Neural cell (in vitro differentiated cells): ENCODE measurements around the gene MERTK.

Experiments
- EP300 ChIP-seq: fragments of 450-650 bp; conservative IDR thresholded peaks from 2 replicates; pipeline ENCODE4 v1.6.1; 2014; ENCODE audit warnings: antibody characterized with exemption, mild to moderate bottlenecking, moderate library complexity; ENCODE audit not compliant: poor library complexity, severe bottlenecking
- EZH2 ChIP-seq: fragments of 200-600, 300-800 bp; shearing (Covaris generic), sonication (generic); IDR thresholded peaks from 2 replicates; pipeline ENCODE4 v1.6.1; 2014; ENCODE audit warnings: antibody characterized with exemption, low read length, borderline replicate concordance, mild to moderate bottlenecking; ENCODE audit not compliant: insufficient read depth, poor library complexity, severe bottlenecking
- MXI1 ChIP-seq: fragments of 450-650 bp; conservative IDR thresholded peaks from 2 replicates; pipeline ENCODE4 v1.6.1; 2014; ENCODE audit warnings: antibody characterized with exemption, mild to moderate bottlenecking; ENCODE audit not compliant: poor library complexity, severe bottlenecking
- POLR2AphosphoS5 ChIP-seq: IDR thresholded peaks from 2 replicates; pipeline ENCODE4 v1.6.1; 2012
- RAD21 ChIP-seq: fragments of 450-650 bp; conservative IDR thresholded peaks from 2 replicates; pipeline ENCODE4 v1.6.1; 2014; ENCODE audit warnings: antibody characterized with exemption, mild to moderate bottlenecking, moderate library complexity
- SMC3 ChIP-seq: fragments of 450-650 bp; conservative IDR thresholded peaks from 2 replicates; pipeline ENCODE4 v1.6.1; 2014; ENCODE audit warnings: antibody characterized with exemption, mild to moderate bottlenecking, moderate library complexity; ENCODE audit not compliant: poor library complexity
- TAF1 ChIP-seq: IDR thresholded peaks from 2 replicates; pipeline ENCODE4 v1.6.1; 2012; ENCODE audit warnings: low read depth
- TF ChIP-seq, protein P1 (sequence below): fragments of 450-650 bp; IDR thresholded peaks from 2 replicates; pipeline ENCODE4 v1.5.1; 2014; ENCODE audit warnings: antibody characterized with exemption, mild to moderate bottlenecking, moderate library complexity; ENCODE audit not compliant: poor library complexity, severe bottlenecking
- TF ChIP-seq, protein P2 (sequence below): IDR thresholded peaks from 2 replicates; pipeline ENCODE4 v1.6.1; 2012; ENCODE audit warnings: borderline replicate concordance

DNA sequence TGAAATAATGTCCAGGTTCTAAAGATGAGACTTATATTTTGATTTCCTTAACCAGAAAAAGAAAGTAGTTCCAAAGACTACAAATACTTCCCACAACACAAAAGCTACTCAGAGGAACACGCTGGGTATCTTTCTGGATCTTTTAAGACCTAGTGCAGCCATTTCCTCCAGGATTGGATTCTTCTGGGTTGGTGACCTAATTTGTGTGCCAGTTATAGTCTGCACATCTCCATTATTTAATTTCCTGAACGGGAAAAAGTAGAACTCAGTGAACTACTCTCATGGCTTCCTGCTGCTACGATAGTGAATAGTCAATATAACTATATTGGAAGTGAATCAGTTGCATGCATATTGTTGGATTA lies 158.2 kb downstream of the MERTK start:
- TF ChIP-seq RAD21, result no peak
- TF ChIP-seq EP300, result no peak
- TF ChIP-seq EZH2, result no peak
- no peak for TF ChIP-seq POLR2AphosphoS5
- TF ChIP-seq, protein P1, sequence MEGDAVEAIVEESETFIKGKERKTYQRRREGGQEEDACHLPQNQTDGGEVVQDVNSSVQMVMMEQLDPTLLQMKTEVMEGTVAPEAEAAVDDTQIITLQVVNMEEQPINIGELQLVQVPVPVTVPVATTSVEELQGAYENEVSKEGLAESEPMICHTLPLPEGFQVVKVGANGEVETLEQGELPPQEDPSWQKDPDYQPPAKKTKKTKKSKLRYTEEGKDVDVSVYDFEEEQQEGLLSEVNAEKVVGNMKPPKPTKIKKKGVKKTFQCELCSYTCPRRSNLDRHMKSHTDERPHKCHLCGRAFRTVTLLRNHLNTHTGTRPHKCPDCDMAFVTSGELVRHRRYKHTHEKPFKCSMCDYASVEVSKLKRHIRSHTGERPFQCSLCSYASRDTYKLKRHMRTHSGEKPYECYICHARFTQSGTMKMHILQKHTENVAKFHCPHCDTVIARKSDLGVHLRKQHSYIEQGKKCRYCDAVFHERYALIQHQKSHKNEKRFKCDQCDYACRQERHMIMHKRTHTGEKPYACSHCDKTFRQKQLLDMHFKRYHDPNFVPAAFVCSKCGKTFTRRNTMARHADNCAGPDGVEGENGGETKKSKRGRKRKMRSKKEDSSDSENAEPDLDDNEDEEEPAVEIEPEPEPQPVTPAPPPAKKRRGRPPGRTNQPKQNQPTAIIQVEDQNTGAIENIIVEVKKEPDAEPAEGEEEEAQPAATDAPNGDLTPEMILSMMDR, result no peak
- TF ChIP-seq, protein P2, sequence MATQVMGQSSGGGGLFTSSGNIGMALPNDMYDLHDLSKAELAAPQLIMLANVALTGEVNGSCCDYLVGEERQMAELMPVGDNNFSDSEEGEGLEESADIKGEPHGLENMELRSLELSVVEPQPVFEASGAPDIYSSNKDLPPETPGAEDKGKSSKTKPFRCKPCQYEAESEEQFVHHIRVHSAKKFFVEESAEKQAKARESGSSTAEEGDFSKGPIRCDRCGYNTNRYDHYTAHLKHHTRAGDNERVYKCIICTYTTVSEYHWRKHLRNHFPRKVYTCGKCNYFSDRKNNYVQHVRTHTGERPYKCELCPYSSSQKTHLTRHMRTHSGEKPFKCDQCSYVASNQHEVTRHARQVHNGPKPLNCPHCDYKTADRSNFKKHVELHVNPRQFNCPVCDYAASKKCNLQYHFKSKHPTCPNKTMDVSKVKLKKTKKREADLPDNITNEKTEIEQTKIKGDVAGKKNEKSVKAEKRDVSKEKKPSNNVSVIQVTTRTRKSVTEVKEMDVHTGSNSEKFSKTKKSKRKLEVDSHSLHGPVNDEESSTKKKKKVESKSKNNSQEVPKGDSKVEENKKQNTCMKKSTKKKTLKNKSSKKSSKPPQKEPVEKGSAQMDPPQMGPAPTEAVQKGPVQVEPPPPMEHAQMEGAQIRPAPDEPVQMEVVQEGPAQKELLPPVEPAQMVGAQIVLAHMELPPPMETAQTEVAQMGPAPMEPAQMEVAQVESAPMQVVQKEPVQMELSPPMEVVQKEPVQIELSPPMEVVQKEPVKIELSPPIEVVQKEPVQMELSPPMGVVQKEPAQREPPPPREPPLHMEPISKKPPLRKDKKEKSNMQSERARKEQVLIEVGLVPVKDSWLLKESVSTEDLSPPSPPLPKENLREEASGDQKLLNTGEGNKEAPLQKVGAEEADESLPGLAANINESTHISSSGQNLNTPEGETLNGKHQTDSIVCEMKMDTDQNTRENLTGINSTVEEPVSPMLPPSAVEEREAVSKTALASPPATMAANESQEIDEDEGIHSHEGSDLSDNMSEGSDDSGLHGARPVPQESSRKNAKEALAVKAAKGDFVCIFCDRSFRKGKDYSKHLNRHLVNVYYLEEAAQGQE, result no peak
- no peak for TF ChIP-seq TAF1
- no peak for TF ChIP-seq SMC3
- TF ChIP-seq MXI1, result no peak
